ENCODE data around the gene SEMA3B. TPM values are rescaled to one million over a fixed set of nuclear protein-coding genes. Genes with fewer than 3 reads are reported as not detected.
"Not testable (repeated sequence)": the region's sequence is repeated elsewhere in the genome, so short reads cannot be mapped to it uniquely, and the experiment has no call there.

Gene SEMA3B
- total and polyA plus RNA-seq, 9 of the 15 experiments (the other 6 are each of a cell fraction or from before 2014, with no cell fraction given): 0.03 to 1.8 (median 0.55) TPM; not detected in 1

DNA sequence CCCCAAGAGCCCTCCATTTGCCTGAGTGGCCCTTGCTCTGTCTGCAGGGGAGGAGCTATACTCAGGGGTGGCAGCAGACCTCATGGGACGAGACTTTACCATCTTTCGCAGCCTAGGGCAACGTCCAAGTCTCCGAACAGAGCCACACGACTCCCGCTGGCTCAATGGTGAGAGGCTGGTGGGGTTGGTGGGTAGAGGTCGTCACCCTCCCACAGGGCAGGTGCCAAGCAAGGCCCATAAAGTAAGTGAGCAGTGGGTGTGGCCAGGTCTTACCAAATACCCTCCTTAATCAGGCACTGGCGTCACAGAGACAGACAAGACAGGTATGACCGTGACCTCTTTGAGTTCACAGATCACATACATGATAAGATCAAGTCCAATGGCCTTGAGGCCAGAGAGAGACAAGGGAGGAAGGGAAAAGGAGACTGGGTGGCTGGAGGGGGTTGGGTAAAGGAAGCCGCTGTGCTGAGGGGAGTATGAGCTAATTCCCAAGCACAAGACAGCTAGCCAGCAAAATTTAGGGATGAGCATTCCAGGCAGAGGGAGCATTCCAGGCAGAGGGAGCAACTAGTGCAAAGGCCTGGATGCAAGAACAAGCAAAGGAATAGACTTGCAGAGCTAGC lies 2.5 kb downstream of the SEMA3B start (continued):
- TF ChIP-seq, protein P1, sequence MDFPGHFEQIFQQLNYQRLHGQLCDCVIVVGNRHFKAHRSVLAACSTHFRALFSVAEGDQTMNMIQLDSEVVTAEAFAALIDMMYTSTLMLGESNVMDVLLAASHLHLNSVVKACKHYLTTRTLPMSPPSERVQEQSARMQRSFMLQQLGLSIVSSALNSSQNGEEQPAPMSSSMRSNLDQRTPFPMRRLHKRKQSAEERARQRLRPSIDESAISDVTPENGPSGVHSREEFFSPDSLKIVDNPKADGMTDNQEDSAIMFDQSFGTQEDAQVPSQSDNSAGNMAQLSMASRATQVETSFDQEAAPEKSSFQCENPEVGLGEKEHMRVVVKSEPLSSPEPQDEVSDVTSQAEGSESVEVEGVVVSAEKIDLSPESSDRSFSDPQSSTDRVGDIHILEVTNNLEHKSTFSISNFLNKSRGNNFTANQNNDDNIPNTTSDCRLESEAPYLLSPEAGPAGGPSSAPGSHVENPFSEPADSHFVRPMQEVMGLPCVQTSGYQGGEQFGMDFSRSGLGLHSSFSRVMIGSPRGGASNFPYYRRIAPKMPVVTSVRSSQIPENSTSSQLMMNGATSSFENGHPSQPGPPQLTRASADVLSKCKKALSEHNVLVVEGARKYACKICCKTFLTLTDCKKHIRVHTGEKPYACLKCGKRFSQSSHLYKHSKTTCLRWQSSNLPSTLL (IDR thresholded peaks at IDR 0.05): no peak
- no peak for TF ChIP-seq CREM (IDR thresholded peaks at IDR 0.05; ENCODE audit: low read depth)
- no peak for TF ChIP-seq PRPF4 (IDR thresholded peaks at IDR 0.05; ENCODE audit: insufficient read depth, low read depth, low read length, poor library complexity, severe bottlenecking)
- TF ChIP-seq AFF4 (CRISPR knock-in tag; IDR thresholded peaks at IDR 0.05): no peak
- TF ChIP-seq NFE2 (IDR thresholded peaks at IDR 0.05; ENCODE audit: low read depth): no peak
- TF ChIP-seq, protein P2, sequence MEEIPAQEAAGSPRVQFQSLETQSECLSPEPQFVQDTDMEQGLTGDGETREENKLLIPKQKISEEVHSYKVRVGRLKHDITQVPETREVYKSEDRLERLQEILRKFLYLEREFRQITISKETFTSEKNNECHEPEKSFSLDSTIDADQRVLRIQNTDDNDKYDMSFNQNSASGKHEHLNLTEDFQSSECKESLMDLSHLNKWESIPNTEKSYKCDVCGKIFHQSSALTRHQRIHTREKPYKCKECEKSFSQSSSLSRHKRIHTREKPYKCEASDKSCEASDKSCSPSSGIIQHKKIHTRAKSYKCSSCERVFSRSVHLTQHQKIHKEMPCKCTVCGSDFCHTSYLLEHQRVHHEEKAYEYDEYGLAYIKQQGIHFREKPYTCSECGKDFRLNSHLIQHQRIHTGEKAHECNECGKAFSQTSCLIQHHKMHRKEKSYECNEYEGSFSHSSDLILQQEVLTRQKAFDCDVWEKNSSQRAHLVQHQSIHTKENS (CRISPR knock-in tag; IDR thresholded peaks at IDR 0.05): no peak

- BruUV-seq (replicated peaks); DNase-seq (ENCODE audit: extremely low read depth in 1 of 4, low spot score in 3 of 4); H4K20me1 ChIP-seq (replicated peaks; ENCODE audit: control insufficient read depth, insufficient read depth, low read length); H3K27ac ChIP-seq (ENCODE audit: extremely low read depth, low read depth, low read length); H3K9me1 ChIP-seq (ENCODE audit: control insufficient read depth, insufficient read depth, low read length); H3K79me2 ChIP-seq (ENCODE audit: control insufficient read depth, insufficient read depth, low read length); H3K9ac ChIP-seq (ENCODE audit: insufficient read depth in 1 of 2, low read depth in 2 of 2, low read length in 2 of 2); H3K27me3 ChIP-seq (ENCODE audit: control insufficient read depth in 2 of 2, insufficient read depth in 2 of 2, low read length in 2 of 2); H3K36me3 ChIP-seq (ENCODE audit: control insufficient read depth, insufficient read depth, low read length); H3K9me3 ChIP-seq (replicated peaks; ENCODE audit: control insufficient read depth, insufficient read depth, low read depth, low read length); H3K4me3 ChIP-seq; ATAC-seq; FAIRE-seq: not testable (repeated sequence)
- CTCF ChIA-PET (ENCODE audit: low intra/inter-chr PET ratio): interaction anchor here (0.7 to 4.1 kb wide), 7 partner anchors 12 to 279 kb away, joined by 3 to 37 read pairs (median 7); partner anchors contain the start of gene GNAT1
- in situ Hi-C loops (cut with MboI): loop anchor here (5.0 kb wide), 2 partner anchors 45 to 80 kb away; partner anchors contain the start of gene GNAT1
- intact Hi-C loops (cut with micrococcal nuclease): loop anchor here (5.0 kb wide), 1 partner anchor 150 kb away; no protein-coding TSS in a partner anchor
- Histone ChIP-seq H3K4me1 (replicated peaks in 1 of 2; ENCODE audit: control insufficient read depth in 2 of 2, insufficient read depth in 2 of 2, low read length in 2 of 2) (peaks cover 4 to 64% of the 10 kb centered on the region in 2 experiments; a peak in 3 of 5 replicates), H2AFZ (ENCODE audit: low read depth, low read length) (peak overlapping the region; percentile 96), H3K4me2 (ENCODE audit: insufficient read depth, low read length) (peak overlapping the region; percentile 88; the same call in 1 of the 2 replicates)
- POLR2A ChIA-PET: interaction anchor here (1.3 kb wide), 1 partner anchor 56 kb away, joined by 4 read pairs; the partner anchor contains the start of gene TUSC2
- 39% methylated on average over 8 of the region's 10 CpGs for WGBS (ENCODE audit: insufficient coverage, low coverage, missing lambda C conversion rate)
Observed at GRCh38 chr3:50272538-50272910, 3.6 kb downstream of the SEMA3B start.
